K562 (cell line): ENCODE measurements around the gene ZNF669. TPM values are rescaled to one million over a fixed set of nuclear protein-coding genes. Genes with fewer than 3 reads are reported as not detected.
A peak's percentile ranks its signal among the peaks of the same experiment; 100 is the strongest.

ENCODE experiments used
- ARNT ChIP-seq, 2 experiments: fragments of 450-650 bp; IDR thresholded peaks; 2 replicates each; pipeline ENCODE4 v1.6.1; 2016; ENCODE audit warnings: mild to moderate bottlenecking in 1 of 2
- BRD9 ChIP-seq: fragments of 450-650 bp; IDR thresholded peaks from 2 replicates; pipeline ENCODE4 v1.6.1; 2018; ENCODE audit warnings: low read depth; ENCODE audit not compliant: partially characterized antibody
- CEBPB ChIP-seq: fragments of 450-650 bp; IDR thresholded peaks from 2 replicates; pipeline ENCODE4 v1.6.1; 2016; ENCODE audit warnings: missing genetic modification characterization, missing compliant biosample characterization
- CXXC5 ChIP-seq: fragments of 250-450 bp; sonication (Bioruptor Pico); IDR thresholded peaks from 2 replicates; pipeline ENCODE4 v1.8.0; 2022; ENCODE audit warnings: inconsistent platforms, mild to moderate bottlenecking, moderate library complexity
- KLF16 ChIP-seq: IDR thresholded peaks from 2 replicates; pipeline ENCODE4 v1.6.1; 2016; ENCODE audit warnings: antibody characterized with exemption
- NR4A1 ChIP-seq, 2 experiments: fragments of 250-450 bp in 1 of 2; fragments of 450-650 bp in 1 of 2; sonication (Bioruptor Pico) in 1 of 2; IDR thresholded peaks; 2 replicates each; pipeline versions ENCODE4 v1.4.0 to v1.6.1; 2016 to 2020; ENCODE audit warnings: mild to moderate bottlenecking in 2 of 2, missing compliant biosample characterization in 1 of 2, missing genetic modification characterization in 1 of 2, moderate library complexity in 1 of 2
- RB1 ChIP-seq: fragments of 450-650 bp; IDR thresholded peaks from 2 replicates; pipeline ENCODE4 v1.6.1; 2017; ENCODE audit warnings: low read depth, mild to moderate bottlenecking
- SIN3B ChIP-seq: fragments of 450-650 bp; IDR thresholded peaks from 2 replicates; pipeline ENCODE4 v1.6.1; 2017; ENCODE audit warnings: low read depth, mild to moderate bottlenecking, moderate library complexity
- STAG1 ChIP-seq: sonication (generic); formaldehyde crosslinking; IDR thresholded peaks from 2 replicates; pipeline ENCODE4 v1.5.0; 2020; ENCODE audit warnings: missing genetic modification reagents, borderline replicate concordance
- TAL1 ChIP-seq: fragments of 450-650 bp; IDR thresholded peaks from 2 replicates; pipeline ENCODE4 v1.6.1; 2016; ENCODE audit warnings: mild to moderate bottlenecking
- ZBTB33 ChIP-seq: sonication (generic); formaldehyde crosslinking; IDR thresholded peaks from 2 replicates; pipeline ENCODE4 v1.8.1; 2023; ENCODE audit warnings: mild to moderate bottlenecking, missing genetic modification reagents
- ZKSCAN8 ChIP-seq: fragments of 200-800 bp; sonication (Bioruptor generic); IDR thresholded peaks from 2 replicates; pipeline ENCODE4 v1.6.1; 2016; ENCODE audit warnings: missing genetic modification characterization, missing compliant biosample characterization
- ZNF24 ChIP-seq: fragments of 450-650 bp; IDR thresholded peaks from 2 replicates; pipeline ENCODE4 v1.6.1; 2016
- ZNF274 ChIP-seq: IDR thresholded peaks from 2 replicates; pipeline ENCODE4 v1.6.1; 2011; ENCODE audit warnings: low read depth, mild to moderate bottlenecking, low read length, moderate library complexity, borderline replicate concordance
- ZNF561 ChIP-seq: fragments of 450-650 bp; formaldehyde crosslinking; conservative IDR thresholded peaks from 2 replicates; pipeline ENCODE4 v1.4.0; 2020; ENCODE audit warnings: mild to moderate bottlenecking, moderate library complexity
- ZZZ3 ChIP-seq: fragments of 450-650 bp; IDR thresholded peaks from 2 replicates; pipeline ENCODE4 v1.6.1; 2016; ENCODE audit warnings: antibody characterized with exemption, mild to moderate bottlenecking, moderate library complexity
- polyA plus RNA-seq, 8 experiments: library from polyadenylated mRNA; depleted of rRNA in 4 of 8; stranded (reverse) in 5 of 8; unstranded in 3 of 8; fragments of >200 nt; fragmentation: Nextera tagmentation in 2 of 8; fragmentation: Illumina TruSeq in 1 of 8; extraction: Ambion mirVana in 2 of 8; extraction: Trizol in 1 of 8; gene quantifications; 2 replicates each; pipeline versions ENCODE4 v1.2.1 to v1.2.3, GENCODE V29; 2011 to 2014; ENCODE audit warnings: inconsistent platforms in 1 of 8, missing spikeins in 1 of 8
- total RNA-seq, 7 experiments: library from RNA; depleted of rRNA in 6 of 7; stranded (reverse); fragments of >200 nt in 6 of 7; fragmentation: Illumina TruSeq in 2 of 7; extraction: Trizol in 2 of 7; gene quantifications; 2 replicates each; pipeline versions ENCODE4 v1.2.1 to v1.2.3, GENCODE V29; 2011 to 2021; ENCODE audit warnings: low replicate concordance in 1 of 7
- TF ChIP-seq, protein P1 (sequence below): fragments of 450-650 bp; IDR thresholded peaks from 2 replicates; pipeline ENCODE4 v1.6.1; 2016; ENCODE audit warnings: mild to moderate bottlenecking, moderate library complexity

Gene ZNF669
- total and polyA plus RNA-seq, 9 of the 15 experiments (the other 6 are each of a cell fraction or from before 2014, with no cell fraction given): 5.3 to 18.3 (median 10.2) TPM

- TF ChIP-seq, protein P1, sequence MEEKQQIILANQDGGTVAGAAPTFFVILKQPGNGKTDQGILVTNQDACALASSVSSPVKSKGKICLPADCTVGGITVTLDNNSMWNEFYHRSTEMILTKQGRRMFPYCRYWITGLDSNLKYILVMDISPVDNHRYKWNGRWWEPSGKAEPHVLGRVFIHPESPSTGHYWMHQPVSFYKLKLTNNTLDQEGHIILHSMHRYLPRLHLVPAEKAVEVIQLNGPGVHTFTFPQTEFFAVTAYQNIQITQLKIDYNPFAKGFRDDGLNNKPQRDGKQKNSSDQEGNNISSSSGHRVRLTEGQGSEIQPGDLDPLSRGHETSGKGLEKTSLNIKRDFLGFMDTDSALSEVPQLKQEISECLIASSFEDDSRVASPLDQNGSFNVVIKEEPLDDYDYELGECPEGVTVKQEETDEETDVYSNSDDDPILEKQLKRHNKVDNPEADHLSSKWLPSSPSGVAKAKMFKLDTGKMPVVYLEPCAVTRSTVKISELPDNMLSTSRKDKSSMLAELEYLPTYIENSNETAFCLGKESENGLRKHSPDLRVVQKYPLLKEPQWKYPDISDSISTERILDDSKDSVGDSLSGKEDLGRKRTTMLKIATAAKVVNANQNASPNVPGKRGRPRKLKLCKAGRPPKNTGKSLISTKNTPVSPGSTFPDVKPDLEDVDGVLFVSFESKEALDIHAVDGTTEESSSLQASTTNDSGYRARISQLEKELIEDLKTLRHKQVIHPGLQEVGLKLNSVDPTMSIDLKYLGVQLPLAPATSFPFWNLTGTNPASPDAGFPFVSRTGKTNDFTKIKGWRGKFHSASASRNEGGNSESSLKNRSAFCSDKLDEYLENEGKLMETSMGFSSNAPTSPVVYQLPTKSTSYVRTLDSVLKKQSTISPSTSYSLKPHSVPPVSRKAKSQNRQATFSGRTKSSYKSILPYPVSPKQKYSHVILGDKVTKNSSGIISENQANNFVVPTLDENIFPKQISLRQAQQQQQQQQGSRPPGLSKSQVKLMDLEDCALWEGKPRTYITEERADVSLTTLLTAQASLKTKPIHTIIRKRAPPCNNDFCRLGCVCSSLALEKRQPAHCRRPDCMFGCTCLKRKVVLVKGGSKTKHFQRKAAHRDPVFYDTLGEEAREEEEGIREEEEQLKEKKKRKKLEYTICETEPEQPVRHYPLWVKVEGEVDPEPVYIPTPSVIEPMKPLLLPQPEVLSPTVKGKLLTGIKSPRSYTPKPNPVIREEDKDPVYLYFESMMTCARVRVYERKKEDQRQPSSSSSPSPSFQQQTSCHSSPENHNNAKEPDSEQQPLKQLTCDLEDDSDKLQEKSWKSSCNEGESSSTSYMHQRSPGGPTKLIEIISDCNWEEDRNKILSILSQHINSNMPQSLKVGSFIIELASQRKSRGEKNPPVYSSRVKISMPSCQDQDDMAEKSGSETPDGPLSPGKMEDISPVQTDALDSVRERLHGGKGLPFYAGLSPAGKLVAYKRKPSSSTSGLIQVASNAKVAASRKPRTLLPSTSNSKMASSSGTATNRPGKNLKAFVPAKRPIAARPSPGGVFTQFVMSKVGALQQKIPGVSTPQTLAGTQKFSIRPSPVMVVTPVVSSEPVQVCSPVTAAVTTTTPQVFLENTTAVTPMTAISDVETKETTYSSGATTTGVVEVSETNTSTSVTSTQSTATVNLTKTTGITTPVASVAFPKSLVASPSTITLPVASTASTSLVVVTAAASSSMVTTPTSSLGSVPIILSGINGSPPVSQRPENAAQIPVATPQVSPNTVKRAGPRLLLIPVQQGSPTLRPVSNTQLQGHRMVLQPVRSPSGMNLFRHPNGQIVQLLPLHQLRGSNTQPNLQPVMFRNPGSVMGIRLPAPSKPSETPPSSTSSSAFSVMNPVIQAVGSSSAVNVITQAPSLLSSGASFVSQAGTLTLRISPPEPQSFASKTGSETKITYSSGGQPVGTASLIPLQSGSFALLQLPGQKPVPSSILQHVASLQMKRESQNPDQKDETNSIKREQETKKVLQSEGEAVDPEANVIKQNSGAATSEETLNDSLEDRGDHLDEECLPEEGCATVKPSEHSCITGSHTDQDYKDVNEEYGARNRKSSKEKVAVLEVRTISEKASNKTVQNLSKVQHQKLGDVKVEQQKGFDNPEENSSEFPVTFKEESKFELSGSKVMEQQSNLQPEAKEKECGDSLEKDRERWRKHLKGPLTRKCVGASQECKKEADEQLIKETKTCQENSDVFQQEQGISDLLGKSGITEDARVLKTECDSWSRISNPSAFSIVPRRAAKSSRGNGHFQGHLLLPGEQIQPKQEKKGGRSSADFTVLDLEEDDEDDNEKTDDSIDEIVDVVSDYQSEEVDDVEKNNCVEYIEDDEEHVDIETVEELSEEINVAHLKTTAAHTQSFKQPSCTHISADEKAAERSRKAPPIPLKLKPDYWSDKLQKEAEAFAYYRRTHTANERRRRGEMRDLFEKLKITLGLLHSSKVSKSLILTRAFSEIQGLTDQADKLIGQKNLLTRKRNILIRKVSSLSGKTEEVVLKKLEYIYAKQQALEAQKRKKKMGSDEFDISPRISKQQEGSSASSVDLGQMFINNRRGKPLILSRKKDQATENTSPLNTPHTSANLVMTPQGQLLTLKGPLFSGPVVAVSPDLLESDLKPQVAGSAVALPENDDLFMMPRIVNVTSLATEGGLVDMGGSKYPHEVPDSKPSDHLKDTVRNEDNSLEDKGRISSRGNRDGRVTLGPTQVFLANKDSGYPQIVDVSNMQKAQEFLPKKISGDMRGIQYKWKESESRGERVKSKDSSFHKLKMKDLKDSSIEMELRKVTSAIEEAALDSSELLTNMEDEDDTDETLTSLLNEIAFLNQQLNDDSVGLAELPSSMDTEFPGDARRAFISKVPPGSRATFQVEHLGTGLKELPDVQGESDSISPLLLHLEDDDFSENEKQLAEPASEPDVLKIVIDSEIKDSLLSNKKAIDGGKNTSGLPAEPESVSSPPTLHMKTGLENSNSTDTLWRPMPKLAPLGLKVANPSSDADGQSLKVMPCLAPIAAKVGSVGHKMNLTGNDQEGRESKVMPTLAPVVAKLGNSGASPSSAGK: peak; percentile 93
- TF ChIP-seq RB1: no peak
- no peak for TF ChIP-seq CEBPB (tag)
- no peak for TF ChIP-seq STAG1 (CRISPR knock-in tag)
- peak in 1 of 2 experiments; percentile 92; a peak in 3 of 4 replicates for TF ChIP-seq ARNT (IDR thresholded peaks at IDR 0.05)
- peak; percentile 92 for TF ChIP-seq TAL1
- no peak for TF ChIP-seq ZKSCAN8
- TF ChIP-seq ZNF24: peak; percentile 79
- no peak for TF ChIP-seq ZNF274
- no peak for TF ChIP-seq ZNF561
- TF ChIP-seq ZBTB33 (CRISPR knock-in tag): peak; percentile 73; the same call in 1 of the 2 replicates
- peak; percentile 93 for TF ChIP-seq KLF16
- TF ChIP-seq ZZZ3: no peak
- no peak for TF ChIP-seq NR4A1 (CRISPR knock-in tag; IDR thresholded peaks at IDR 0.05)
- TF ChIP-seq NR4A1 (tag; IDR thresholded peaks at IDR 0.05): no peak
- no peak for TF ChIP-seq BRD9
- no peak for TF ChIP-seq SIN3B
- peak; percentile 99 for TF ChIP-seq CXXC5 (CRISPR knock-in tag)
These were observed 6.6 kb upstream of the ZNF669 start (continued) for GRCh38 chr1:247110627-247111258.
